Stomach (tissue), 19 donors: Measurements from ENCODE around the gene PATE1. TPM values are rescaled to one million over a fixed set of nuclear protein-coding genes. Genes with fewer than 3 reads are reported as not detected.
"Not testable (repeated sequence)": the region's sequence is repeated elsewhere in the genome, so short reads cannot be mapped to it uniquely, and the experiment has no call there.

Source experiments
- DNase-seq, 2 donors: peaks; one replicate each; pipeline versions ENCODE4 v3.0.0 to v3.0.0-alpha.2; 2013 to 2019
- H3K27ac ChIP-seq, 5 donors: fragments of 200-600 bp in 4 of 5; sonication (generic) in 4 of 5; one replicate each; pipeline ENCODE4 v1.5.1; 2013 to 2019; ENCODE audit warnings: mild to moderate bottlenecking in 1 of 5, moderate library complexity in 1 of 5
- H3K27me3 ChIP-seq, 3 donors: fragments of 200-600 bp; sonication (generic); one replicate each; pipeline ENCODE4 v1.5.1; 2017 to 2019; ENCODE audit warnings: mixed run types in 1 of 3
- H3K36me3 ChIP-seq, 4 donors: fragments of 200-600 bp; sonication (generic); 1 replicate in 3 of 4; 2 replicates in 1 of 4; pipeline ENCODE4 v1.5.1; 2016 to 2019
- H3K4me1 ChIP-seq, 4 donors: fragments of 200-600 bp; sonication (generic); one replicate each; pipeline ENCODE4 v1.5.1; 2016 to 2019
- H3K4me3 ChIP-seq, 4 donors: fragments of 200-600 bp; sonication (generic) in 3 of 4; one replicate each; pipeline ENCODE4 v1.5.1; 2016 to 2019; ENCODE audit warnings: mild to moderate bottlenecking in 1 of 4
- H3K9me3 ChIP-seq, 4 donors: fragments of 200-600 bp; sonication (generic); one replicate each; pipeline ENCODE4 v1.5.1; 2016 to 2019
- EP300 ChIP-seq: sonication (generic); formaldehyde crosslinking; IDR thresholded peaks from one replicate; pipeline ENCODE4 v1.6.1; 2017; ENCODE audit warnings: antibody characterized with exemption
- POLR2A ChIP-seq, 4 donors: fragments of 450-650 bp; IDR thresholded peaks; one replicate each; pipeline ENCODE4 v1.6.1; 2016; ENCODE audit warnings: antibody characterized with exemption in 4 of 4, control low read depth in 2 of 4, mild to moderate bottlenecking in 1 of 4, moderate library complexity in 1 of 4
- POLR2AphosphoS5 ChIP-seq, 3 donors: sonication (generic); formaldehyde crosslinking; IDR thresholded peaks; one replicate each; pipeline ENCODE4 v1.6.1; 2016; ENCODE audit warnings: antibody characterized with exemption in 3 of 3
- WGBS, 5 donors: extraction: QIAGEN DNeasy Blood & Tissue Kit in 3 of 5; methylation state at CpG; one replicate each; pipeline versions ENCODE4 v1.1.5 to v1.1.7; 2013 to 2018; 5-methylcytosine and 5-hydroxymethylcytosine counted together
- intact Hi-C: fragments of 100-400 bp; cut with DNase I; formaldehyde crosslinking; loops from one replicate; pipeline ENCODE4 v1.15.1; 2023; ENCODE audit warnings: low total_unique reads
- long read RNA-seq, 10 donors: transcript quantifications; one replicate each; lab custom pipeline, GENCODE V29; 2026
- polyA plus RNA-seq, 3 donors: library from polyadenylated mRNA; stranded (reverse); fragments of 200-250 nt; gene quantifications; one replicate each; pipeline ENCODE4 v1.2.3, GENCODE V29; 2013
- total RNA-seq, 5 donors: library from RNA; depleted of rRNA; stranded (reverse); fragments of >200 nt; gene quantifications; one replicate each; pipeline versions ENCODE4 v1.1.0 to v1.2.3, GENCODE V29; 2014 to 2016
- TF ChIP-seq, protein P1 (sequence below), 7 experiments: fragments of 450-650 bp in 4 of 7; fragments of 200-600 bp in 3 of 7; sonication (generic) in 3 of 7; IDR thresholded peaks; one replicate each; pipeline ENCODE4 v1.5.1; 2016 to 2019; ENCODE audit warnings: antibody characterized with exemption in 7 of 7, control low read depth in 2 of 7, mild to moderate bottlenecking in 1 of 7
- donor health status: healthy with polysubstance abuse.
- donor health status: Bipolar disorder and iron deficiency.
- donor health status: healthy.

PATE1 gene, protein sequence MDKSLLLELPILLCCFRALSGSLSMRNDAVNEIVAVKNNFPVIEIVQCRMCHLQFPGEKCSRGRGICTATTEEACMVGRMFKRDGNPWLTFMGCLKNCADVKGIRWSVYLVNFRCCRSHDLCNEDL
- total RNA-seq (not detected), polyA plus RNA-seq (not detected)
- long read RNA-seq, donor 1 = 0 reads
- long read RNA-seq, donor 2 = 0 reads
- long read RNA-seq, donor 3 = 0 reads
- long read RNA-seq, donor 4 = 0 reads
- long read RNA-seq, donor 5 = 0 reads
- long read RNA-seq, donor 6 = 0 reads
- long read RNA-seq, donor 7 = 0 reads
- long read RNA-seq, donor 8 = 0 reads
- long read RNA-seq, donor 9 = 0 reads
- long read RNA-seq, donor 10 = 0 reads

DNA sequence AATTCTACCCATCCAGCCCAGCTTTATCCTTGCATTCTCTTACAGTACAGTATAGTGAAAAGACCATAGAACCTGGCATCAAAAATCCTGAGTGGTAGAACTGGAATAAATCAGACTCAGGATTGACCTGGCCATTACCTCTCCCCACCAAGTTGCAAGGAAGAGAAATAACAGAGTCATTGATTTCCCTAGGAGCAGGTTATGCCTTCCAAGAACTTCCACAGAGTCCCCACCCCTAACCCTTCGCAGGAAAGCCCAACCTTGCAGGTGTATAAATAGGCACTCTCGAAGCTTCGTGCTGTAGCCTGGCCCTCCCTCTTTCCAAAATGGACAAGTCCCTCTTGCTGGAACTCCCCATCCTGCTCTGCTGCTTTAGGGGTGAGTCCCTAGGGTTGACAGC is at the start of gene PATE1:
Gene PATE1 (plus strand): TSS at position 301 of the 400 bp plus-strand sequence. CDS start 26 bp downstream, at position 327.
- H3K4me1 ChIP-seq = no peaks in the 10 kb centered on the region
- TF ChIP-seq EP300 (no peak), POLR2A (IDR thresholded peaks at IDR 0.05) (no peak), POLR2AphosphoS5 (IDR thresholded peaks at IDR 0.05) (no peak)
- TF ChIP-seq, protein P1, sequence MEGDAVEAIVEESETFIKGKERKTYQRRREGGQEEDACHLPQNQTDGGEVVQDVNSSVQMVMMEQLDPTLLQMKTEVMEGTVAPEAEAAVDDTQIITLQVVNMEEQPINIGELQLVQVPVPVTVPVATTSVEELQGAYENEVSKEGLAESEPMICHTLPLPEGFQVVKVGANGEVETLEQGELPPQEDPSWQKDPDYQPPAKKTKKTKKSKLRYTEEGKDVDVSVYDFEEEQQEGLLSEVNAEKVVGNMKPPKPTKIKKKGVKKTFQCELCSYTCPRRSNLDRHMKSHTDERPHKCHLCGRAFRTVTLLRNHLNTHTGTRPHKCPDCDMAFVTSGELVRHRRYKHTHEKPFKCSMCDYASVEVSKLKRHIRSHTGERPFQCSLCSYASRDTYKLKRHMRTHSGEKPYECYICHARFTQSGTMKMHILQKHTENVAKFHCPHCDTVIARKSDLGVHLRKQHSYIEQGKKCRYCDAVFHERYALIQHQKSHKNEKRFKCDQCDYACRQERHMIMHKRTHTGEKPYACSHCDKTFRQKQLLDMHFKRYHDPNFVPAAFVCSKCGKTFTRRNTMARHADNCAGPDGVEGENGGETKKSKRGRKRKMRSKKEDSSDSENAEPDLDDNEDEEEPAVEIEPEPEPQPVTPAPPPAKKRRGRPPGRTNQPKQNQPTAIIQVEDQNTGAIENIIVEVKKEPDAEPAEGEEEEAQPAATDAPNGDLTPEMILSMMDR (IDR thresholded peaks at IDR 0.05) = no peak
- 72 to 79% (median 78%) methylated on average over 3 of the region's 3 CpGs for WGBS, 5 donors

DNA sequence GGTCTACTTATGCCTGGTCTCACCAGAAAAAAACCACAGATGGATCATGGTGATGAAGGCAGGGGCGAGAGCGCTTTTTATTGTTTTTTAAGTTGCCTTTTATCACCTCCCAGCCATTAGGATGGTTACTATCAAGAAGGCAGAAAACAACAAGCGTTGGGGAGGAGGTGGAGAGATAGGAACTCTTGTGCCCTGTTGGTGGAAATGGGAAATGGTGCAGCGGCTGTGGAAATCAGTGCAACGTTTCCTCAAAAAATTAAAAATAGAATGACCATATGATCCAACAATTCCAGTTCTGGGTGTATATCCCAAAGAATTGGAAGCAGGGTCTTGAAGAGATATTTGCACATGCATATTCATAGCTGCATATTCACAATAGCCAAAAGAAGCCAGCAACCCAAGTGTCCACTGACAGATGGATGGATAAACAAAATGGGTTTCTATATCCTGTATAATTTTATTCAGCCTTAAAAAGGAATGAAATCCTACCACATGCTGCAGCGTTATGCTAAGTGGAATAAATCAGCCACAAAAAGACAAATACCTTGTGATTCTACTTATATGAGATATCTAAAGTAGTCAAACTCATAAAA is 45.0 kb upstream of the PATE1 start:
- intact Hi-C loops = no loop called here
- 72 to 87% (median 83%) methylated on average over 6 of the region's 6 CpGs for WGBS, 5 donors
- H3K4me1 ChIP-seq = no peaks in the 10 kb centered on the region

More for the DNA sequence above, at the start of gene PATE1:
- intact Hi-C loops = no loop called here
- no peak within 1 kb of the TSS for H3K27ac ChIP-seq
- no peak within 1 kb of the TSS for H3K4me3 ChIP-seq
- no peaks in the 10 kb centered on the region for H3K27me3 ChIP-seq
- no peaks in the 10 kb centered on the region for H3K9me3 ChIP-seq
- H3K36me3 ChIP-seq = no peaks in the 10 kb centered on the region
- DNase-seq = no peak

DNA sequence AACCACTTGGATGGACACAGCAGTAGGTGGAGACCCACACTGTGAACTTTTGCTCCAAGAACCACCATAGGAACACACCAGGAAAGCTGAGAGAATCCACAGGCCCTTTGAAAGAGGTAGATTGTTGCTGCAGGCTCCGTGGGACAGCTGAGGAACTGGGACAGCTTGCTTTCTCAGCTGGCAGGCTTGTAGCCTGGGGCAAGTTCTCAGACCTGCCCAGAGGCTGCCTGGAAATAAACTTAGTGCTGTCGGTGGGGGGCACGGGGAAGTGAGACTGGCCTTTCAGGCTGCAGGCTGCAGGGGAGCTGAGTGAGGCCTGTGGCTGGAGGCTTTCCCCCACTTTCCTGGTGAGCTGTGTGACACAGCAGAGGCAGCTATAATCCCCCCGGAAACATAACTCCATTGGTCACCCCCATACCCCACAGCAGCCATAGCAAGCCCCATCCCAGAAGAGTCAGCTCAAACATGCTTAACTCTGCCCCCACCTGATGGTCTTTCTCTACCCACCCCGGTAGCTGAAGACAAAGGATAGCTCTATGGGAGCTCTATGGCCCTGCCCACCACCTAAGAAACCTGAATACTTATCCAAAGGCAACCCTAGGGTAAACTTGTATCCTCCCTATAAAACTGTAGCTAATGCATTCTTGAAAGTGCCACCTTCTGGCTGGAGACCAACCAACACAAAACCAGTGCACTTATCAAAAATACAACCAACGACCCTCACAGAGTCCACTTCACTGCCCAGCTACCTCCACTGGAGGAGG is 44.0 kb upstream of the PATE1 start:
- WGBS, 5 donors = 36 to 49% (median 39%) methylated on average over 4 to 6 of the region's 6 CpGs
- H3K27me3 ChIP-seq = peaks cover 0 to 11% (median 3%) of the 10 kb centered on the region in 3 donors

More for the DNA sequence above, 45.0 kb upstream of the PATE1 start:
- no peak for DNase-seq
- Histone ChIP-seq H3K9me3 (peaks cover 0 to 2% (median under 1%) of the 10 kb centered on the region in 4 donors), H3K27me3 (peaks cover 0 to 14% (median 3%) of the 10 kb centered on the region in 3 donors), H3K27ac (no peak overlapping the region), H3K4me3 (no peak overlapping the region), H3K36me3 (no peaks in the 10 kb centered on the region)
- no peak for TF ChIP-seq POLR2A (IDR thresholded peaks at IDR 0.05)
- no peak for TF ChIP-seq EP300
- TF ChIP-seq, protein P1 (IDR thresholded peaks at IDR 0.05) = no peak
- no peak for TF ChIP-seq POLR2AphosphoS5 (IDR thresholded peaks at IDR 0.05)

DNA sequence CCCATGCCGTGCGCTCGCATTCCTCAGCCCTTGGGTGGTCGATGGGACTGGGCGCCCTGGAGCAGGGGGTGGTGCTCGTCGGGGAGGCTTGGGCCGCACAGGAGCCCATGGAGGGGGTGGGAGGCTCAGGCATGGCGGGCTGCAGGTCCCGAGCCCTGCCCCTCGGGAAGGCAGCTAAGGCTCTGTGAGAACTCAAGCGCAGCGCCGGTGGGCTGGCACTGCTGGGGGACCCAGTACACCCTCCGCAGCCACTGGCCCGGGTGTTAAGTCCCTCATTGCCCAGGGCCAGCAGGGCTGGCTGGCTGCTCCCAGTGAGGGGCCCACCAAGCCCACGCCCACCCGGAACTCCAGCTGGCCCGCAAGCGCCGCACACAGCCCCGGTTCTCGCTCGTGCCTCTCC is 41.4 kb upstream of the PATE1 start:
- H3K27ac ChIP-seq, intact Hi-C loops, H3K4me1 ChIP-seq, H3K36me3 ChIP-seq, H3K4me3 ChIP-seq, H3K9me3 ChIP-seq, DNase-seq, H3K27me3 ChIP-seq: not testable (repeated sequence)
- WGBS, 5 donors = 88 to 96% (median 92%) methylated on average over 9 to 24 of the region's 24 CpGs; no CpG with 5 or more reads in 1 of the 5 donors

More for the DNA sequence above, 44.0 kb upstream of the PATE1 start:
- Histone ChIP-seq H3K36me3 (no peaks in the 10 kb centered on the region), H3K27ac (no peak overlapping the region), H3K4me1 (no peaks in the 10 kb centered on the region), H3K4me3 (no peak overlapping the region), H3K9me3 (no peaks in the 10 kb centered on the region)
- no peak for DNase-seq
- intact Hi-C loops = no loop called here
- no peak for TF ChIP-seq POLR2AphosphoS5 (IDR thresholded peaks at IDR 0.05)
- no peak for TF ChIP-seq EP300
- TF ChIP-seq, protein P1 (IDR thresholded peaks at IDR 0.05) = no peak
- TF ChIP-seq POLR2A (IDR thresholded peaks at IDR 0.05) = no peak
